ENCODE data around the gene QDPR.

Gene QDPR

DNA sequence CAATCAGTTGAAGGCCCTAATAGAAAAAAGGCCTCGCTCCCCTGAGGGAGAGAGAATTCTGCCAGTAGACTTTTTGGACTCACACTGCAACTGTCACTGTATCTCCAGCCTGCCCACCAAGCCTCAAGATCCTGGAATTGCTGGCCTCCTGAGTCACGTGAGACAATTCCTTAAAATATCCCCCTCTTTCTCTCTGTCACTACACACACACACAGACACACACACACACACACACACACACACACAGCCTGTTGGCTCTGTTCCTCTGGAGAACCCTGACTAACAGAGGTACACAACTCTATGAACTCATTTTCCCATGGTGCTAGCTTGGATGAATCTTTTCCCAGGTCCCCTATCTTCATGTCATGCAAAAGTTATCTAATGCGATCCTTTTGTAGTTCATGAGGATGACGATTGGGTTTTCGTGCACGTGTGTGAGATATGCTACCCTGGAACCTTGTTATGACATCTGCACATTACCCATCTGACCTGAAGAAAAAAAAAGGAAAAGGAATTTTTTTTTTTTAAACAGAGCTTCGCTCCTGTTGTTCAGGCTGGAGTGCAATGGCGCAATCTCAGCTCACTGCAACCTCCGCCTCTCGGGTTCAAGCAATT is 16.8 kb upstream of the QDPR start:
- DNase-seq (ENCODE audit: low read depth), result no peak

DNA sequence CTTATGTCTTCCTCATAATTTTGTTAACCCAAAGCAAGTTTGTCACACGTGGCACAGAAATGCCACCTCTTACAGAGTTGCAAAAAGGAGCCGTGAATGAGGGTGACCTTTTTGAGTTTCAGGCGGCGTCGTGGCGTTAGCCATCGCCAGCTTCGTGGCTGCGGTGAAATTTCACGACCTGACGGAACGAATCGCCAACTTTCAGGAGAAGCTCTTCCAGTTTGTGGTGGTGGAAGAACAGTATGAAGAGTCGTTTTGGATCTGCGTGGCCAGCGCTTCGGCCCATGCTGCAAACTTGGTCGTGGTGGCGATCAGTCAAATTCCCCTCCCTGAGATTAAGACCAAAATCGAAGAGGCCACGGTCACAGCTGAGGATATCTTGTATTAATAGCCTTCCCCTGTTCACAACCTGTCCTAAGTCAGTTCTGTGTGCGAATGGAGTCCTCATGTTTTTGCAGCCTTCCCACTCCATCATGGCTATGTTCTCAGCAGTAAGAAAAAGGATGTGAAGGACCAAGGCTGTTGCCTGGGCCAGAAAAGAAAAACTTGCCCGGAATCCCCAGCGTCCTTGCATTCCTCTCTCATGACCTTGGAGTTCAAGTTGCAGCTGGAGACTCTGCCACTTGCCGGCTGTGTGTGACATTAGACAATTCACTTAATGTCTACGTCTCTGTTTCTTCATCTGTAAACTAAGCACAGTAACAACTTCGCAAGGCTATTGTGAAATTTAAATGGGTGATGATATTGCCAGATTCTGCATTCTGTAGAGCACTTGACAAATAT is 15.0 kb upstream of the QDPR start:
- no peak for DNase-seq (ENCODE audit: low read depth)

DNA sequence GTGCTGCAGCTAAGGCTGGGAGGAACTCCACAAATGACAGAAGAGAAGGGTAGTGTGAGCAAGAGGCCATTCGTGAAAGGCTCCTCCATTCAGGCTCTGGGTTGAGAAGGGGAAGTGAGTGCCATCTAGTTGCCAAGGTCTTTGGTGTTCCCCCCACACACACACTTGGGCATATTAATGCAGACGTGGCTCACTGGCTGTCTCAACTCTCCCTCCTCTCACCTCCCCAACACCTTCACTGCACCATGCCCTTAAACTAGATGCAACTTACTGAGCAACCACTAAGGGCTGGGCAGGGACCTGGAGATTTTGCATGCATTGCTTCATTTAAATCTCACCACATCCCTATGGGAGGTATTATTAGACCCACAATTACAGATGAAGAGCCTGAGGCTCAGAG is 11.8 kb upstream of the QDPR start:
- no peak for DNase-seq (ENCODE audit: low read depth)

DNA sequence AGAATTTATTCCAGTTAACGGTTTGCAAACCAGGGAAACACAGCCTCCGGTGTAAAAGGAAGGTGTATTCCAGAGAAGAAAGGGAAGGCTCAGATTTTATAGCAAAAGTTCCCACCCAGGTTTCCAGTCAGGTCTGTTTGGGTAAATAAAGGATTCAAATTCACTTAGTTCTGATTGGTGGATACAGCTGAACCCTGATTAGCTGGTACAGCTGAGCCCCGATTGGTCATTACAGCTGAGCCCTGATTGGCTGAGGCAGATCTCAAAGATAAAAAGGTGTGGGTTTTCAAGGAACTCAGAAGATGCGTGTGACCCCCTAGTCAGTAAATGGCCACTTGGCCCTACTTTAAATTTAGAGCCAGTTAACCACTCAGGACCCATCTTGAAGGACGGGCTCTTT is 9.7 kb upstream of the QDPR start:
- no peak for DNase-seq (ENCODE audit: low read depth)

DNA sequence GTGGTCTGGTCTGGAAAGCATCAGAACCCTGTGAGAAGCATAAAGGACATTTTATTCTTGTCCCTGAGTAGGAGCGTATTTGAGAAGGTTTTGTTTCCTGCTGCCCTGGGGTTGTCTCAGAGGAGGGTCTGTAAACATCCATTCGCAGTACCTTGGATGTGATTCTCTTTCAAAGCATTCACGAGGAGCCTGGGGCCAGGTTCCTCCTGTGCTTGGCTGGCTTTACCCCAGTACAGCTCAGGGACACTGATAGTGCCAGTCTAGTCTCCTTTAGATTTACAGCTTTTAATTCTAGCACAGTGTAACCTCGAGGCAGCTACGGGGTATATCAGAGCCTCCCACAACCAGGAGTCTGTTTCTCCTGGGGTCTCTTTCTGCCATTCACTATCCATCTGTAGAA is 5.8 kb upstream of the QDPR start:
- no peak for DNase-seq (ENCODE audit: low read depth)

DNA sequence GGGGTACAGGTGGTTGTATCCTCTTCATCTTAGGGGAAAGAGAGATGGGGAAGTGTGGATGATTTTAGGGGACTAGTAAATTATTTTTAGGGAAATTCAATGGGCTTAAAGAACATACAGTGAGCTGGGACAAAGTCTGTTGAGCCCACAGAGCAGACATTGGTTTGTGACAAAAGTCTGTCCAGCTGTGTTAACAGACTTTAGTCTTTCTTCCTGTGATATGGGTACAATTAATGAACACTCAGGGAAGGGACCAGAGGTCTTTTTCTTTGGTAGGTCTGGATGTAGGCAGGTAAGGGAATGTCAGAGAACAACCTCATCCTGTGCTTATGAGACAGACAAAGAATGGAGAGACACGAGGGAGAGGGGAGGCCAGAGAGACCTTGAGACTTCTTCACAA is 5.1 kb upstream of the QDPR start:
- no peak for DNase-seq (ENCODE audit: low read depth)

DNA sequence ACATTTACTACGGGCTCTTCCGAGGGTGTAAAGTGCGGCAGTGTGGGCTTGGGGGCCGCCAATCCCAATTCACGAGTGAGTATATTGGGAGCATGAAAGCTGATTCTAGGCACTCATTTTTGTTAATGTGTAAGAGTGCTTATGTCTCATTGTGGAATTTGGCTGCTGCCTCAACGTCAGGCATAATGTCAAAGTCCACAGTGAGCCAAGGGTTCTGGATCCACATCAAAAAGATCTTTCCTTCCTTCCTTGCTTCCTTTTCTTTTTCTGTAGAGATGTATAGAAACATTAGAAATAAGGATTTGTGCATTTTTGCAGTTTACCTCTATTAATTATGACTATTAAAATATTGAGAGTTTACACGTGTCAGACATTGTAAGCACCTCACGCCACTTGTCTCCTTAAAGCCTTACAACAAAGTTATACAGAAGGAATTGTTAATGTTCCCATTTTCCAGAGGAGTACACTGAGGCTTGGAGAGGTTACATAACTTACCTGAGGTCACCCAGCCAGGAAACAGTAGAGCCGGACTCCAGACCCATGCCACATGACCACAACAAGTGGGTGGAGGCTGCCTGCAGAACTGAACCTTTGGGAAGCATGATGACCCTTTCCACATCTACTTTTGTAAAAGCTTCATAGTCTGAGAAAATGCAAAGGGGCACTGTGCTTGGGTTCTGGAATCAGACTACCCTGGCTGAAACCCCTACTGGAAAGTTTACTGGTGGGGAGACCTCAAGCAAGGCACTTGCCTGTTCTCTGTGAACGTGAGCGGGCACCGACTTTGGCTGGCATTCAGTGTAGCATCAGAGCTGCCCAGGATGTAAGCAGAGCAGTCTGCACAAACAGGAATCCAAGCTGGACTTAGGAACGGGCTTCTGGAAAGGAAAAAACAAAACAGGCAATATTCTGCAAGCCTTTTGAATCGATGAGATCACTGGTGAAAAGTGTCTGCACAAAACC is 3.8 kb upstream of the QDPR start:
- no peak for DNase-seq (ENCODE audit: low read depth)

DNA sequence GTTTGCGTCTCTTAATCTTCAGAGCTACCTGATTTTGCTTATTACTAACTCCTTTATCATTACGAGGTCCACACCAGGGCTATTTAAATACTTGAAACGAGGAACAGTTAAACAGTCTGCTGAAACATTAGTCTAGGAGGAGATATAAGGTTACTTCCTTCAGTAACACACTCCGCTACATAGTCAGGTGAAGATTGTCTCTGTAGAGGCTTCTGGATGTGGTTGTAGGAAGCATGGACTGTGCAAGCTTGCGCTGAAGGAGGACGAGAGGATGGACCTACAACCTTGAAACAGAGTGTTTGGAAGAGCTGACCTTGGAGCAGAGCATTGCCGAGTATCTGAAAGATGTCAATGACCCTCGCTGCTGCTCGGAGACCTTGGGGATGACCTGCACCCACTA is 3.0 kb upstream of the QDPR start, which contains the start of gene CLRN2:
Gene CLRN2, plus strand, starts transcription at position 301 of the 400 bp plus-strand sequence. CDS start 102 bp downstream, outside the sequence.
- DNase-seq (ENCODE audit: low read depth), result no peak

DNA sequence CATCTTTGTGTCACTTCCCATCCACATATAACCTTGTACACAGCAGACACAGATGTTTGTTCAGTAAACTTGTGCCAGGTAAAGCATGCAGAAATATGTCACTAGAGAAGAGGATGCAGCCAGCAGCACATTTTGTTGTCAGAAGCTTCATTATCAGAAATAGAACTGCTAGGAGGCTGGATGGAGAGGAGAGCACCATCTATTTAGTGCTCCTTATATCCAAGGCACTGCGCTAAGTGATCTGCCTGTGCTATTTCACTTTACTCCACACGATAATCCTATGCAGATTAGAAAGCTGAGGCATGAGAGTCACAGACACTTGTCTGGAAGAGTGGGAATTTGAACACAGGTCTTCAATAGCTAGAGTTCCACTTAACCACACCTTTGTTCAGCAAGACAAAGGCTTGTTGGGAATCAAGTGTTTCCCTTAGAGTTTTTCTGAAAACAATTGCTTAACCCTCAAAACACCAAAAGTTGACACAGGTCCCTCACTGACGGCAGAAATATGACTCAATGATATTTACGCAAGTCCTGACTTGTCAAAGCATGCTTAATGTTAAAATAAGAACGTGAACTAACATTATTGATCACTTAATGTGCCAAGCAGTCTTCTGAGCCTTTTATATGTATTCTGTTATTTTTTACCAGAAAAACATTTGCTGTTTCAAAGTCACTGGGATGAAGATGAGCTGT is 1.2 kb upstream of the QDPR start:
- DNase-seq (ENCODE audit: low read depth), result no peak

DNA sequence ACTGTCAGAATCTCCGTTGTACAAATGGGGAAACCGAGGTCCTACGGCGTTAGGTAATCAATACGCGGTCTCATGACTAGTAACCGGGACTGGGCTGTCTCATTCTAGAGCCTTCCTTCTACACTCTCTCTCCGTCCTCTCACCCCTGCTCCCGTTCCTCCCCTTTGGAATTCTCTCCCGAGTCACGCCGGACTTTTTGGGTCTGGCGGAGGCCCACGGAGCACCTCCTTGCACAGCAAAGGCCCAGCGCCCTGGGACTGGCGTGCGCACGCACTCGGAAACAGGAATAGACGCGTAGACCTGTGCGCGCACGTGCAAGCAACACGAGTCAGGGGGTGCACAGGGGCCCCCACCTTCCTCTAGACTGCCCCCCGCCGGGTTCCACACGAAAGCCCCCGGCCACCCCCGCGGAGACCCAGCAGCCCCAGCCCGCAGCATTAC is 361 bp downstream of the QDPR start:
- peak; percentile 14 for DNase-seq (ENCODE audit: low read depth)

DNA sequence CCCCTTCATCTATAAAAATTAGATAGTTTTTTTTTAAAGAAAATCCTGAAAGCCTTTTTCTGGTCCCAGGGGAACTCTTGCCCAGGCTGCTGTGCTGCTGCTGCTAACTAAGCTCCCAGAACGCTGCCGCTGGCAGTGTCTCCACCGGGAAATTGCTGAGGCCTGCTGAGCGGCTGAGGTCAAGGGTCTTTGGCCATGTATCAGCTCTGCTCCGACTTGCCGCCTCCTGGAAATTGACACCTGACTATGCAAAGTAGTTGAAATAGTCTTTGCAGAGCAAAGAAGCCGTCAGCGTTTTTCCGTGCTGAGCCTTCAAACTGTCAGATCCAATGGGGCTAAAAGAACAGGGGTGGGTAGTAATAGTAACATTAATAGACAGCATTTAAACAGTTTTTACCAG is 839 bp downstream of the QDPR start:
- no peak for DNase-seq (ENCODE audit: low read depth)

DNA sequence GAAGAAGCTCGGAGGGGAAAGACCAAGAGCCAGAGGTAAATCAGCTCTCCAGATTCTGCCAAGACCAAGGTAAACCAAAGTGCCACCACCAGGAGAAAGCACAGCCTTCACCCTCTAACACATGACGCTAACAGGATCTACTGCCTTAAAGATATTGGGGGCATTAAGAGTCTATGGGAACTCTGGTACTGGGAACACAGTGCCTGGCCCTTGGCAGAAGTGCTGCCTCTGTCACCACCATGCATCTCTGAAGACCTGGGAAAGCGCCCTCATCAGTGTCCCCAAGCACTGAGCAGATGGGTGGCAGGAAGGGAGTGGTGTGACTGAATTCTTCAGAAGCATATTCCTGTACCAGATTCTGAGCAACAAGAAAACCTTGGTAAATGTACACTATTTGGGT is 1.3 kb downstream of the QDPR start:
- DNase-seq (ENCODE audit: low read depth), result no peak

DNA sequence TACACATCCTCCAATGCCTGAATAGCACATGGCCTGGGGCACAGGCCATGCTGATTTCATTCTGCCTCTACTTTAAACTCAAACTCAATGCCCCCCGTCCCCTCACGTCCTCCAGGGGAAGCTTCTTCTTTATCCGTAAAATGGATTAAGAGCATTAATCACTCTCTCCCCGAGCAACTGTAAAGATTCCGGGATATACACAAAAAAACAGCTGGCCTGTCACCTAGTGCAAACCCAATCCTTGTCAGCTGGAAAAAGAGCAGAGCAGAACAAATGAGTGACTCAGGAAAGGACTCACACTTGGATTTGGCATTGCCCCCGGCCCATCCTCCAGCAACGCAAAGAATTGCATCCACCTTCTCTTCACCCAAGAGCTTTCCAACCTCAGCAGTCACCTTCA is 7.8 kb downstream of the QDPR start:
- no peak for DNase-seq (ENCODE audit: low read depth)

DNA sequence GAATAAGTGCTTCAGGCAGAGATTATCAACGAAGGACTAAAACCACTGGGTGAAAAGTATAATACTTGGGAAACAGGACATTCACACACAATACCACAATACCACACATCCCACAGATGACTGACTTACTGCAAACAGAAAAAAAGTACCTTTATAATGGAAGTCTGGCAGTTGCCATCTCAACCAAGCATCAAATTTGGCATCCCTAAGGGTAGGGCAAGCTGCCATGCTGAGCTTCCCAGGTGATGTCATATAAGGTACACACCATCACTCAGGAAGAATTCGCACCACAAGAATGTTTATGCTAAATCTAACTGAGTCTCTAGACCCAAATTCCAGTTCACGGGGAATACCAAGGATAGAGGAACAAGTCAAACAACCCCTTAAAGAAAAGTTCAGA is 9.1 kb downstream of the QDPR start:
- no peak for DNase-seq (ENCODE audit: low read depth)

DNA sequence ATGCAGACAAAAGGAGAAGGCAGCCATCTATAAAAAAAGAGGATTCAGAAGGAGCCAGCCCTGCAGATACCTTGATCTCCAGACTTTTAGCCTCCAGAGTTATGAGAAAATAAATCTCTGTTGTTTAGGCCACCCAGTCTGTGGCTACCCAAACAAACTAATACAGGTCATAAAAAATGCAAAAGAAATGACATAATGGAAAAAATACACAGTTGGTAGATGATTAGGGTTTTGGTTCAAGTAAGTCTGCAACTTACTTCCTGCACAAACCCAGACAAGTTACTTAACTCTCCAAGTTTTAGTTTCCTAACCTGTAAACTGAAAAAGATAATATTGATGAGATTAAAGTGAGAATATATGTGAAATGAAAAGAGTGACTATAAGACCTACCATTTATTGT is 11.3 kb downstream of the QDPR start:
- DNase-seq (ENCODE audit: low read depth), result no peak

DNA sequence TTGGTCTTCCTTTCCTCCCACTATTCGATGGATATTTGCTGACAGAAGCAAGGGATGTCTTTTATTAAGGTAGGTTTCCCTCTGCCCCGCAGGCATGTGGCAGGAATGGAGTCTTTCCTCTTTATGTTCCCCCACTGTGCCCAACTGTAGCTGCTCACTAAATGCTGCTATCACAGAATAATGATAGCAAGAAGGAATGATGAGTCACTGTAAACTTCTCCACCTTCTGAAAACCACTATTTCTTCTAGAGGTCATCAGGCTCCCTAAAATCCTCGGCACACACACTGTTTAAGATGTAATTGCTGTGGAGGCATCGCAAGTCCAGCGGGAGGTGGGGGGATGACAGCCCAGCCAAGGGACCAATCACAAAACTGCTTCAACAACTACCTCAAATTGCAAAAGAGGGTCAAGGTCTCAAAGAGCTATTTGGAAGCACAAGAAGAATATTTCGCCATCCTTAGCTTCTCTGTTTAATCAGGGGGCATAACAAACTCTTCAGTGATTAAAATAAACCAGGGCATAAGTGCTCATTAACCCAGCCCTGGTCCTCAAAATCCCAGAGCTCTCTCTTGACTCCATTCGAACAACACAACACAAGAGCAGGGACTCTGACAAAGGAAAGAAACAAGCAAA is 13.9 kb downstream of the QDPR start:
- DNase-seq (ENCODE audit: low read depth), result no peak

DNA sequence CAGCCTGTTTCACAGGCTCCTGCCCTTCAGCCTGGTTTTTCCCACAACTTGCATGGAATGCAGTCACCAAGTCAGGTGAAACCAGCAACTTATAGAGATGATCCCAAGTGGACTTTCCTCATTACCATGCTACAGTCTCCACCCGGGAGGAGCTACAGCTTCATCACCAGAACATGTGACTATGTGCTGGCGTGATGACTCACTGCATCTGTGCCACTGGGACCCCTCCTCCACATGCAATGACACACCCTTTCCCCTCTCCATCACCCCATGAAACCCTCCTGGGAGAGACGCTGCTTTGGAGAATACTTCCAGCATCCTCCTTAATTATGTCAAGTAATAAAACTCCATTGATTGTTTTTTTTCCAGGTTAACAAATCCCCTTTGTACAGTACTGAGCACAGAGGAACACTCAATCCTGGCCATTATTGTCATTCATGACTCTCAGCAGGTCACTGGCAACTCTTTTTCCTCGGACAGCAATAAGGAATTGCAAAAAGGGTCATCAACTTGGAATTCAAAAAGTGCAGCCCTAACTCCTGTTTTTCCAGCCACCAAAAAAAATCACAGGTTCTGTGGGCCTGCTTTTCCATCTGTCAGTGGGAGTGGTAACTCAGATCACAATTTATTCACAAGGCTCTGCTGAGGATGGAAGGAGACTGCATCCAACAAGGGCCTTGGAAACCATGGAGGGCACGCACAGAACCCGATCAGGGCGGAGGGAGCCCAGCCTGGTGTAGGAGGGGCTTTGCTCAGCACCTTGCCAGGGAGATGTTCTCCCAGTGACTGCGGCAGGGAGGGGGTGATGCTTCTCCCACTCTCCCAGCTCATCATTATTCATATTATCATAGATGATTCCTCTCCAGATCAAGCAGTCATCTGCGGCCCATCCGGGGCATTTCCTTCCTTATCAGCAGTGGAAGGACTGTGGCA is 17.4 kb downstream of the QDPR start:
- peak; percentile 48 for DNase-seq (ENCODE audit: low read depth)

DNA sequence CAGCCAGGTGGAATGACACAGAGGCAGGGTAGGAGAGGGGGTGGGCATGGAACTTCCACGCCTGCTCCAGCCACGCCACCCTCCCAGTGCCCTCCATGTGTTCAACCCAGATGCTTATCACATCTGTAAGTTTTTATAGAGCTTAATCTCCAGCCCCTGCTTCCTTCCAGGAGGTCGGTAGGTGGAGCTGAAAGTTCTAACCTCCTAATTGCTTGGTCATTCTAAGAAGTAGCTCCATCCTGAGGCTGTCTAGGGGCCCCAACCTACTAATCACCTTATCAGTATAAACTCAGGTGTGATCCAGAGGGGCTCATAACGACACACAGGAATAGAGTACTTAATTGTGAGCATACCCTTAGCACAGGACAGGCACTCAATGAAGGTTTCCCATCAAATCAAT is 18.3 kb downstream of the QDPR start:
- DNase-seq (ENCODE audit: low read depth), result no peak

DNA sequence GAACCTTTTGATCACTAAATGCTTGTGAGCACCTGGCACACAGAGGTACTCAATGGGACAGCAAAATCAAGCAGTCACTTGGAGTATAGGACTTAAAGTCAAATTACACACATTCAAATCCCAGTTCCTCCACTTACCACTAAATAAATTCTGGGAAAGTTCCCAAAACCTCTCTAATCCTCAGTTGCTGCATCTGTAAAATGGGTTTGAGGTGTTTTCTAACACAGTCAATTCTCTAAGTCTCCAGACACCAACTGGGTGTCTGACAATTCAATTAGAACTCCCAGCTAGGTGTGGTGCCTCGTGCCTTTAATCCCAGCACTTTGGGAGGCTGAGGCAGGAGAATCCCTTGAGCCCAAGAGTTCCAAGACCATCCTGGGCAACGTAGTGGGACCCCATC is 19.0 kb downstream of the QDPR start:
- no peak for DNase-seq (ENCODE audit: low read depth)

DNA sequence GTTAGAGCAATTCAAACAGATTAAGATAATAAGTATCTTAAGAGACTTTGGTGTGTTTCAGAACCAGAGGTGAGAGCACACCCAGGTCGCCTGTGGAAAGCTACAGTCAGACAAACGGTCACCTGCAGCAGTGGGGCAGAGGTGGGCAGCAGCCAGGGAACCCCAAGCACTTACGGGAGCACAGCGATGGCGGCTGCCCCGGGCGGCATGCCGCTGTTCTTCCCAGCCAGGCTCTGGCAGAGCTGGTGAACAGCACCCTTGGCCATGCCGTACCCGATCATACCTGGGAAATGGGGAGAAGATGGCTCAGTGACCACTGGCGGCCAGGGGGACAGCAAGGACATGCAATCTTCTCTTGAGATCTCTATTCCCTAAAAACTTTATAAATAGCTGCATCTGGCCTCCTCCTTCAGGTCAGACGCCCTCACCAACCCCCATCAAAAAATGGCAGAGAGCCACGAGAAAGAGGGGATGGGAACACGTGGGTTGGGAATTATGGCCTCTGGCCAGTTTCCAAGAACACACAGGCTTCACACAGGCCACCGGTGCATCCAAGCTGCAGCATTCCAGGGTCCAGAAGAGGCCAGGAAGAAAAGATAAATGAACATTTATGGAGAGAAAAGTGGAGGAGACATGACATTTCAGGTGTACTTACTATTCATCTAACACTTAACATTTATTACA is 19.7 kb downstream of the QDPR start:
- DNase-seq (ENCODE audit: low read depth), result no peak
